ENCODE measurements around the gene CLIC1. TPM values are rescaled to one million over a fixed set of nuclear protein-coding genes. Genes with fewer than 3 reads are reported as not detected.

CLIC1 gene
- total RNA-seq, 1 donor from 2014 or later = 286 TPM

DNA sequence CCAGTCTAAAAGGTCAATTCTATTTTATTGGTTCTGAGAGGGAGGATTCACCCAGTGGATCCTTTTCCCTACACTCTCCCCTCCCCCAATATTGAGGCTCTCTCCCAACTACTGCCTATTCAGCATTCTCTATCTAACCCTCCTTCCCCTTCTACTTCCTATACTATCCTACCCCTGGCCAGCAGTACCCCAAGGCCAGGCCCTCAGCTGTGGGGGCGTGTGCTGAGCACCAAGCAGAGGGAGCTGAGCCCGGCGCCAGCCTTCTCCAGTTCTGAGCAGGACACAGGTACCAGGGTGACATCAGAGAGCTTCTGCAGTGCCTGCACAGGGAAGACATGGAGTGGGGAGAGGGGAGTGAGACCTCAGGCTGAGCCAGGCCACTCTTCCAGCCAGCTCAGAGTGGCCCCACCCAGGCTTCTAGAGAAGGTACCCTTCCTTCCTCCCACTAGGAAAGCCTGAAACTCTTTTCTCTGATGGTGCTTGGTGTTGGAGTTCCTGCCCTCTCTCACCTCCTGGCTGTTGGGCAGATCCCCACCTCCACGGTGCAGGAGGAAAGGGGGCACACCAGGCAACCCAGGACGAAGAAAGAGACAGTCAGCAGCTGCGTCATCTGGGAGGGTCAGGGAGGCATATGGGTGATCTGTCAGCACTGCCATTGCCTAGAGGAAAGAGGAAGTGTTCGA is 9.2 kb downstream of the CLIC1 start:
- Histone ChIP-seq H3K36me3 (peaks cover 18% of the 10 kb centered on the region), H3K27ac (peak overlapping the region; percentile 78), H3K9me3 (no peaks in the 10 kb centered on the region), H3K27me3 (no peaks in the 10 kb centered on the region), H3K4me1 (peaks cover 43% of the 10 kb centered on the region), H3K4me3 (no peak overlapping the region)
- peak; percentile 40 for ATAC-seq
- intact Hi-C loops (cut with DNase I) = no loop called here
- DNase-seq = no peak
- no peak for TF ChIP-seq CTCF (IDR thresholded peaks at IDR 0.05)

- no peak for TF ChIP-seq CTCF (IDR thresholded peaks at IDR 0.05)
- no peak for DNase-seq
- ATAC-seq = peak; percentile 43
- intact Hi-C loops (cut with DNase I) = no loop called here
- peak overlapping the region; percentile 40 for H3K27ac ChIP-seq
- no peaks in the 10 kb centered on the region for H3K9me3 ChIP-seq
- H3K4me1 ChIP-seq = peaks cover 38% of the 10 kb centered on the region
- no peaks in the 10 kb centered on the region for H3K27me3 ChIP-seq
- peaks cover 4% of the 10 kb centered on the region for H3K36me3 ChIP-seq
- no peak overlapping the region for H3K4me3 ChIP-seq
These were observed 10.6 kb downstream of the CLIC1 start for GRCh38 chr6:31725502-31726350.

GRCh38 chr6:31723980-31724691 is 12.2 kb downstream of the CLIC1 start:
- Histone ChIP-seq H3K27ac (no peak overlapping the region), H3K4me1 (peaks cover 33% of the 10 kb centered on the region), H3K27me3 (no peaks in the 10 kb centered on the region), H3K4me3 (no peak overlapping the region), H3K36me3 (no peaks in the 10 kb centered on the region), H3K9me3 (no peaks in the 10 kb centered on the region)
- intact Hi-C loops (cut with DNase I) = no loop called here
- no peak for DNase-seq
- no peak for TF ChIP-seq CTCF (IDR thresholded peaks at IDR 0.05)
- no peak for ATAC-seq

DNA sequence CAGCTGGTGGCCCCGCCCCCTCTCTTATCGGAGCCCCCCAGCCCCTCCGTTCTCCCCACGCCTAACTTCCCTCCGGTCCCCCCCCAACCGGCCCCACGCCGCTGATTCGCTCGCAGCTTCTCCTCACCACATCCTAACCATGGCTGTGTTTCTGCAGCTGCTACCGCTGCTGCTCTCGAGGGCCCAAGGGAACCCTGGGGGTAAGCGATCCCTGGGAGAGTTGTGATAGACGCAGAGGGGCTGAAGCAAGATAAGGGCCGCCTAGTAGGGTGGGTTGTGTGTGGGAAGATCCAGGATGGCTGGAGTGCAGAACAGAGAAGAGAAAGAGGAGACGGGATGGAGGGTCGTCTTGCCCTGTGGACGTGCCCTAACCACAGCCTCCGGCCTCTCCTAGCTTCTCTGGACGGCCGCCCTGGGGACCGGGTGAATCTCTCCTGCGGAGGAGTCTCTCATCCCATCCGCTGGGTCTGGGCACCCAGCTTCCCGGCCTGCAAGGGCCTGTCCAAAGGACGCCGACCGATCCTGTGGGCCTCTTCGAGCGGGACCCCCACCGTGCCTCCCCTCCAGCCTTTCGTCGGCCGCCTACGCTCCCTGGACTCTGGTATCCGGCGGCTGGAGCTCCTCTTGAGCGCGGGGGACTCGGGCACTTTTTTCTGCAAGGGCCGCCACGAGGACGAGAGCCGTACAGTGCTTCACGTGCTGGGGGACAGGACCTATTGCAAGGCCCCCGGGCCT is 12.9 kb downstream of the CLIC1 start, which contains the start of gene MPIG6B:
Gene MPIG6B (plus strand): TSS at position 129 of the 735 bp plus-strand sequence. CDS start 11 bp downstream, at position 140.
- Histone ChIP-seq H3K36me3 (no peaks in the 10 kb centered on the region), H3K27ac (no peak within 1 kb of the TSS), H3K4me3 (no peak within 1 kb of the TSS), H3K9me3 (no peaks in the 10 kb centered on the region), H3K27me3 (no peaks in the 10 kb centered on the region), H3K4me1 (peaks cover 28% of the 10 kb centered on the region)
- DNase-seq = no peak
- ATAC-seq = no peak
- intact Hi-C loops (cut with DNase I) = no loop called here
- TF ChIP-seq CTCF (IDR thresholded peaks at IDR 0.05) = no peak

- H3K4me1 ChIP-seq = peaks cover 15% of the 10 kb centered on the region
- H3K27ac ChIP-seq = no peak overlapping the region
- no peak for TF ChIP-seq CTCF (IDR thresholded peaks at IDR 0.05)
- ATAC-seq = no peak
- no peaks in the 10 kb centered on the region for H3K9me3 ChIP-seq
- intact Hi-C loops (cut with DNase I) = no loop called here
- H3K4me3 ChIP-seq = no peak overlapping the region
- H3K36me3 ChIP-seq = no peaks in the 10 kb centered on the region
- H3K27me3 ChIP-seq = no peaks in the 10 kb centered on the region
- DNase-seq = no peak
These were observed 14.2 kb downstream of the CLIC1 start for GRCh38 chr6:31722173-31722572.
